T-cell (primary cell): ENCODE data around the gene PROK2. TPM values are rescaled to one million over a fixed set of nuclear protein-coding genes. Genes with fewer than 3 reads are reported as not detected.

Source experiments
- ATAC-seq, 4 experiments: fragments of 200-7000 bp in 3 of 4; fragments of 150-1000 bp in 1 of 4; cut with Tn5 transposase; replicated peaks in 1 of 4; 1 replicate in 3 of 4; 2 replicates in 1 of 4; pipeline ENCODE4 v1.10.0; 2021; ENCODE audit warnings: moderate library complexity in 3 of 4, mild to moderate bottlenecking in 2 of 4, moderate number of reproducible peaks in 1 of 4
- CTCF ChIA-PET, 2 donors: fragments of 300-600 bp; sonication (Branson Sonifier 250); formaldehyde crosslinking; loops; one replicate each; lab custom pipeline; 2022; ENCODE audit warnings: antibody characterized with exemption in 2 of 2; lab: Charles Lee
- POLR2A ChIA-PET, 2 donors: fragments of 300-600 bp; sonication (Branson Sonifier 250); formaldehyde crosslinking; loops; one replicate each; lab custom pipeline; 2022; ENCODE audit warnings: antibody characterized with exemption in 2 of 2; lab: Charles Lee
- DNase-seq, 35 experiments: peaks; one replicate each; pipeline versions ENCODE4 v3.0.0 to v3.0.0-alpha.2; 2013 to 2023
- H3K27ac ChIP-seq: one replicate; pipeline ENCODE4 v1.5.1; 2013; ENCODE audit warnings: low read length
- H3K27me3 ChIP-seq, 2 experiments: replicated peaks in 1 of 2; 1 replicate in 1 of 2; 2 replicates in 1 of 2; pipeline versions ENCODE4 v1.6.1 to v1.7.0; 2013; ENCODE audit warnings: low read length in 1 of 2, mixed read lengths in 1 of 2; ENCODE audit not compliant: control insufficient read depth in 2 of 2, insufficient read depth in 2 of 2; ENCODE audit errors: extremely low read depth in 1 of 2
- H3K36me3 ChIP-seq, 2 donors: 1 replicate in 1 of 2; 2 replicates in 1 of 2; pipeline versions ENCODE4 v1.6.1 to v1.7.0; 2013; ENCODE audit warnings: low read length in 1 of 2; ENCODE audit not compliant: control insufficient read depth in 2 of 2, insufficient read depth in 1 of 2; ENCODE audit errors: extremely low read depth in 1 of 2
- H3K4me1 ChIP-seq, 2 experiments: 1 replicate in 1 of 2; 2 replicates in 1 of 2; pipeline versions ENCODE4 v1.6.1 to v1.7.0; 2013; ENCODE audit warnings: low read length in 2 of 2, mixed read lengths in 1 of 2; ENCODE audit not compliant: insufficient read depth in 2 of 2, control insufficient read depth in 1 of 2; ENCODE audit errors: extremely low read depth in 1 of 2
- H3K4me3 ChIP-seq, 2 donors: 1 replicate in 1 of 2; 2 replicates in 1 of 2; pipeline versions ENCODE4 v1.5.1 to v1.7.0; 2013; ENCODE audit warnings: mild to moderate bottlenecking in 2 of 2, low read length in 1 of 2, moderate library complexity in 1 of 2; ENCODE audit not compliant: control insufficient read depth in 1 of 2; ENCODE audit errors: extremely low read depth in 1 of 2
- H3K9me3 ChIP-seq: 2 replicates; pipeline ENCODE4 v1.7.0; 2013
- H3K27ac Mint-ChIP-seq, 2 donors: one replicate each; pipeline ENCODE4 v1.8.0; 2020 to 2021; ENCODE audit warnings: mild to moderate bottlenecking in 2 of 2, mixed read lengths in 2 of 2
- H3K27me3 Mint-ChIP-seq, 2 donors: one replicate each; pipeline ENCODE4 v1.8.0; 2021 to 2022; ENCODE audit warnings: mixed read lengths in 2 of 2
- H3K36me3 Mint-ChIP-seq: one replicate; pipeline ENCODE4 v1.8.0; 2021; ENCODE audit warnings: mixed read lengths
- H3K4me1 Mint-ChIP-seq, 3 donors: one replicate each; pipeline ENCODE4 v1.8.0; 2020 to 2022; ENCODE audit warnings: mixed read lengths in 3 of 3, mild to moderate bottlenecking in 1 of 3
- H3K4me3 Mint-ChIP-seq, 3 donors: one replicate each; pipeline ENCODE4 v1.8.0; 2020 to 2022; ENCODE audit warnings: mild to moderate bottlenecking in 3 of 3, mixed read lengths in 3 of 3, moderate library complexity in 3 of 3
- H3K9me3 Mint-ChIP-seq, 3 donors: one replicate each; pipeline ENCODE4 v1.8.0; 2020 to 2022; ENCODE audit warnings: mixed read lengths in 3 of 3
- WGBS: methylation state at CpG from one replicate; pipeline ENCODE4 v1.1.5; 2013; ENCODE audit warnings: missing lambda C conversion rate; ENCODE audit not compliant: insufficient coverage; 5-methylcytosine and 5-hydroxymethylcytosine counted together
- total RNA-seq, 35 experiments: library from RNA in 6 of 35; stranded (reverse) in 6 of 35; fragments of 120-200 nt in 1 of 35; gene quantifications; one replicate each; pipeline versions ENCODE4 v1.2.1 to v1.2.4 and lab custom pipeline; 2013 to 2026

The PROK2 gene
- total RNA-seq: 1 to 10 TPM in 2 of 5 donors, under 1 TPM in 3; 0.42 to 1.9 (median 0.63) TPM
- total RNA-seq (2013): 1.3 TPM
- total RNA-seq (lab: John Stamatoyannopoulos, UW): 0.10 to 2.9 (median 1.1) reads per million in 29 experiments

GRCh38 chr3:71784914-71785531 is at the start of gene PROK2:
PROK2 (minus strand) TSS chr3:71785148; CDS start chr3:71785052, 96 bp downstream.
- CTCF ChIA-PET: no interaction called here
- Histone ChIP-seq H3K4me1 (peaks cover 7 to 19% of the 10 kb centered on the region in 2 experiments), H3K27me3 (peaks cover 14 to 21% of the 10 kb centered on the region in 2 experiments), H3K27ac (no peak within 1 kb of the TSS), H3K4me3 (peak within 1 kb of the TSS; percentile 33 to 74), H3K36me3 (no peaks in the 10 kb centered on the region), H3K9me3 (no peaks in the 10 kb centered on the region)
- peak within 1 kb of the TSS in 1 of 2 donors; percentile 66 for H3K27ac Mint-ChIP-seq
- H3K36me3 Mint-ChIP-seq: no peaks in the 10 kb centered on the region
- POLR2A ChIA-PET: no interaction called here
- peak within 1 kb of the TSS; percentile 70 to 80 (median 75) for H3K4me3 Mint-ChIP-seq
- under 1% methylated on average over 87 of the region's 89 CpGs for WGBS
- no peaks in the 10 kb centered on the region for H3K9me3 Mint-ChIP-seq
- DNase-seq: peak in 19 of 35 experiments; percentile 2 to 44 (median 11)
- peaks cover 46 to 49% of the 10 kb centered on the region in 2 donors for H3K27me3 Mint-ChIP-seq
- H3K4me1 Mint-ChIP-seq: peaks cover 16 to 25% (median 19%) of the 10 kb centered on the region in 3 donors
- peak; percentile 70 to 79 (median 72) for ATAC-seq

- no peaks in the 10 kb centered on the region for H3K4me1 Mint-ChIP-seq
- POLR2A ChIA-PET: no interaction called here
- no peaks in the 10 kb centered on the region for H3K4me1 ChIP-seq
- no peaks in the 10 kb centered on the region for H3K9me3 Mint-ChIP-seq
- DNase-seq (no peak), ATAC-seq (no peak)
- no peaks in the 10 kb centered on the region for H3K27me3 ChIP-seq
- H3K36me3 Mint-ChIP-seq: no peaks in the 10 kb centered on the region
- no peak overlapping the region for H3K27ac ChIP-seq
- H3K27ac Mint-ChIP-seq: no peak overlapping the region
- H3K9me3 ChIP-seq: no peaks in the 10 kb centered on the region
- H3K4me3 Mint-ChIP-seq: no peak overlapping the region
- H3K36me3 ChIP-seq: no peaks in the 10 kb centered on the region
- no peak overlapping the region for H3K4me3 ChIP-seq
- H3K27me3 Mint-ChIP-seq: peaks cover 0 to 8% of the 10 kb centered on the region in 2 donors
- CTCF ChIA-PET: no interaction called here
- WGBS: 56% methylated on average over 1 of the region's 2 CpGs
Observed at GRCh38 chr3:71831599-71831998, 46.7 kb upstream of the PROK2 start.

GRCh38 chr3:71825551-71826283 is 40.8 kb upstream of the PROK2 start:
- no peak overlapping the region for H3K27ac ChIP-seq
- ChIA-PET CTCF (no interaction called here), POLR2A (no interaction called here)
- no peak overlapping the region for H3K4me3 Mint-ChIP-seq
- H3K27me3 ChIP-seq: no peaks in the 10 kb centered on the region
- peaks cover 0 to 5% of the 10 kb centered on the region in 2 donors for H3K27me3 Mint-ChIP-seq
- no peaks in the 10 kb centered on the region for H3K9me3 Mint-ChIP-seq
- H3K36me3 Mint-ChIP-seq: no peaks in the 10 kb centered on the region
- H3K27ac Mint-ChIP-seq: no peak overlapping the region
- no peaks in the 10 kb centered on the region for H3K36me3 ChIP-seq
- no peak for ATAC-seq
- H3K4me1 Mint-ChIP-seq: no peaks in the 10 kb centered on the region
- WGBS: 97% methylated on average over 3 of the region's 5 CpGs
- H3K9me3 ChIP-seq: no peaks in the 10 kb centered on the region
- no peak for DNase-seq
- no peaks in the 10 kb centered on the region for H3K4me1 ChIP-seq
- H3K4me3 ChIP-seq: no peak overlapping the region

- CTCF ChIA-PET: no interaction called here
- Mint-ChIP-seq H3K4me1 (no peaks in the 10 kb centered on the region), H3K27me3 (no peaks in the 10 kb centered on the region), H3K9me3 (no peaks in the 10 kb centered on the region), H3K36me3 (no peaks in the 10 kb centered on the region), H3K4me3 (no peak overlapping the region), H3K27ac (no peak overlapping the region)
- no peaks in the 10 kb centered on the region for H3K36me3 ChIP-seq
- no peak overlapping the region for H3K4me3 ChIP-seq
- ATAC-seq (no peak), DNase-seq (no peak)
- H3K9me3 ChIP-seq: no peaks in the 10 kb centered on the region
- POLR2A ChIA-PET: no interaction called here
- no peak overlapping the region for H3K27ac ChIP-seq
- peaks cover 0 to 2% of the 10 kb centered on the region in 2 experiments for H3K27me3 ChIP-seq
- H3K4me1 ChIP-seq: no peaks in the 10 kb centered on the region
- WGBS: no CpG with 5 or more reads among the region's 3 CpGs
Observed at GRCh38 chr3:71821116-71821515, 36.2 kb upstream of the PROK2 start.

- Mint-ChIP-seq H3K9me3 (no peaks in the 10 kb centered on the region), H3K4me1 (no peaks in the 10 kb centered on the region), H3K36me3 (no peaks in the 10 kb centered on the region), H3K27ac (no peak overlapping the region), H3K4me3 (no peak overlapping the region), H3K27me3 (peaks cover 0 to 1% of the 10 kb centered on the region in 2 donors)
- ChIA-PET CTCF (no interaction called here), POLR2A (no interaction called here)
- ATAC-seq (no peak), DNase-seq (no peak)
- Histone ChIP-seq H3K4me1 (no peaks in the 10 kb centered on the region), H3K27me3 (peaks cover 0 to 2% of the 10 kb centered on the region in 2 experiments), H3K9me3 (no peaks in the 10 kb centered on the region), H3K27ac (no peak overlapping the region), H3K4me3 (no peak overlapping the region), H3K36me3 (no peaks in the 10 kb centered on the region)
- WGBS: 100% methylated on average over 3 of the region's 6 CpGs
Observed at GRCh38 chr3:71817262-71817661, 32.3 kb upstream of the PROK2 start.

- peaks cover 0 to 2% of the 10 kb centered on the region in 2 experiments for H3K27me3 ChIP-seq
- no peaks in the 10 kb centered on the region for H3K36me3 ChIP-seq
- Mint-ChIP-seq H3K4me1 (no peaks in the 10 kb centered on the region), H3K9me3 (no peaks in the 10 kb centered on the region), H3K27ac (no peak overlapping the region), H3K36me3 (no peaks in the 10 kb centered on the region), H3K4me3 (no peak overlapping the region), H3K27me3 (peaks cover 0 to 1% of the 10 kb centered on the region in 2 donors)
- ATAC-seq: no peak
- WGBS: no CpG with 5 or more reads among the region's 4 CpGs
- no peak overlapping the region for H3K4me3 ChIP-seq
- no peaks in the 10 kb centered on the region for H3K9me3 ChIP-seq
- DNase-seq: no peak
- H3K27ac ChIP-seq: no peak overlapping the region
- CTCF ChIA-PET: no interaction called here
- no peaks in the 10 kb centered on the region for H3K4me1 ChIP-seq
- POLR2A ChIA-PET: no interaction called here
Observed at GRCh38 chr3:71816767-71817156, 31.8 kb upstream of the PROK2 start.
